Small intestine (tissue), 7 donors: ENCODE measurements around the gene MYBPH. TPM values are rescaled to one million over a fixed set of nuclear protein-coding genes. Genes with fewer than 3 reads are reported as not detected.

Source experiments
- DNase-seq, 2 donors: peaks; one replicate each; pipeline versions ENCODE4 v3.0.0 to v3.0.0-alpha.2; 2013
- FAIRE-seq: peaks from 2 replicates; lab custom pipeline; 2012; peaks lifted over from hg19 to GRCh38; lab: Jason Lieb, UNC
- H3K27ac ChIP-seq, 3 donors: one replicate each; pipeline ENCODE4 v1.5.1; 2013; ENCODE audit warnings: low read length in 2 of 3, mild to moderate bottlenecking in 2 of 3, control low read depth in 1 of 3, inconsistent platforms in 1 of 3, low read depth in 1 of 3, moderate library complexity in 1 of 3
- H3K27me3 ChIP-seq, 3 donors: one replicate each; pipeline ENCODE4 v1.6.1; 2013; ENCODE audit warnings: low read length in 3 of 3, inconsistent platforms in 1 of 3; ENCODE audit not compliant: control insufficient read depth in 3 of 3, insufficient read depth in 3 of 3
- H3K36me3 ChIP-seq, 3 donors: one replicate each; pipeline ENCODE4 v1.6.1; 2013; ENCODE audit warnings: low read length in 3 of 3, inconsistent platforms in 1 of 3, low read depth in 1 of 3, mild to moderate bottlenecking in 1 of 3, moderate library complexity in 1 of 3; ENCODE audit not compliant: control insufficient read depth in 3 of 3, insufficient read depth in 2 of 3
- H3K4me1 ChIP-seq, 3 donors: one replicate each; pipeline ENCODE4 v1.6.1; 2013; ENCODE audit warnings: low read length in 2 of 3, inconsistent platforms in 1 of 3, low read depth in 1 of 3, mild to moderate bottlenecking in 1 of 3, moderate library complexity in 1 of 3; ENCODE audit not compliant: control insufficient read depth in 3 of 3, insufficient read depth in 2 of 3
- H3K4me3 ChIP-seq, 3 donors: one replicate each; pipeline ENCODE4 v1.5.1; 2013; ENCODE audit warnings: low read length in 3 of 3, control low read depth in 1 of 3, inconsistent platforms in 1 of 3, low read depth in 1 of 3, mild to moderate bottlenecking in 1 of 3, moderate library complexity in 1 of 3
- H3K9me3 ChIP-seq, 2 donors: one replicate each; pipeline ENCODE4 v1.6.1; 2013; ENCODE audit warnings: low read depth in 1 of 2, low read length in 1 of 2; ENCODE audit not compliant: control insufficient read depth in 2 of 2, insufficient read depth in 1 of 2
- WGBS, 3 donors: extraction: QIAGEN DNeasy Blood & Tissue Kit; methylation state at CpG; one replicate each; pipeline ENCODE4 v1.1.7; 2013; 5-methylcytosine and 5-hydroxymethylcytosine counted together
- polyA plus RNA-seq, 4 donors: library from polyadenylated mRNA; stranded (reverse) in 3 of 4; unstranded in 1 of 4; fragments of 200-250 nt in 3 of 4; fragments of 120-200 nt in 1 of 4; gene quantifications; one replicate each; pipeline versions ENCODE4 v1.2.1 to v1.2.3, GENCODE V29; 2013
- donor health status: healthy with polysubstance abuse.
- donor health status: control.
- donor health status: control.
- donor health status: Bipolar disorder and iron deficiency.
- donor health status: healthy.

MYBPH gene
- polyA plus RNA-seq, 4 donors = 1.1 TPM; not detected in 3

GRCh38 chr1:203153051-203153988 lies 22.3 kb downstream of the MYBPH start:
- Histone ChIP-seq H3K27me3 (no peaks in the 10 kb centered on the region), H3K9me3 (peaks cover 0 to under 1% of the 10 kb centered on the region in 2 donors), H3K27ac (peak overlapping the region in 1 of 3 donors; percentile 76), H3K4me3 (no peak overlapping the region), H3K36me3 (no peaks in the 10 kb centered on the region), H3K4me1 (peaks cover 0 to 19% (median 0%) of the 10 kb centered on the region in 3 donors)
- DNase-seq = no peak
- FAIRE-seq = no peak
- 78 to 82% (median 78%) methylated on average over 9 of the region's 9 CpGs for WGBS, 3 donors

- Histone ChIP-seq H3K4me3 (no peak overlapping the region), H3K27me3 (no peaks in the 10 kb centered on the region), H3K9me3 (no peaks in the 10 kb centered on the region), H3K27ac (no peak overlapping the region), H3K36me3 (no peaks in the 10 kb centered on the region), H3K4me1 (peaks cover 0 to 19% (median 0%) of the 10 kb centered on the region in 3 donors)
- no peak for FAIRE-seq
- DNase-seq = no peak
- 61 to 82% (median 72%) methylated on average over 9 to 10 of the region's 10 CpGs for WGBS, 3 donors
These were observed 23.2 kb downstream of the MYBPH start for GRCh38 chr1:203152158-203153034.

- Histone ChIP-seq H3K9me3 (no peaks in the 10 kb centered on the region), H3K4me1 (peaks cover 0 to 15% (median 0%) of the 10 kb centered on the region in 3 donors), H3K4me3 (no peak overlapping the region), H3K27me3 (no peaks in the 10 kb centered on the region), H3K36me3 (no peaks in the 10 kb centered on the region), H3K27ac (no peak overlapping the region)
- 48 to 63% (median 52%) methylated on average over 9 of the region's 9 CpGs for WGBS, 3 donors
- DNase-seq (no peak), FAIRE-seq (no peak)
These were observed 24.1 kb downstream of the MYBPH start for GRCh38 chr1:203151362-203152157.

GRCh38 chr1:203150511-203151297 lies 24.9 kb downstream of the MYBPH start:
- 61 to 78% (median 71%) methylated on average over 9 of the region's 9 CpGs for WGBS, 3 donors
- Histone ChIP-seq H3K4me1 (peaks cover 0 to 13% (median 0%) of the 10 kb centered on the region in 3 donors), H3K9me3 (no peaks in the 10 kb centered on the region), H3K36me3 (no peaks in the 10 kb centered on the region), H3K4me3 (no peak overlapping the region), H3K27me3 (no peaks in the 10 kb centered on the region), H3K27ac (no peak overlapping the region)
- FAIRE-seq = no peak
- DNase-seq = no peak

GRCh38 chr1:203149188-203149840 lies 26.3 kb downstream of the MYBPH start:
- no peak for FAIRE-seq
- no peak overlapping the region for H3K27ac ChIP-seq
- WGBS, 3 donors = 69 to 72% (median 70%) methylated on average over 7 of the region's 7 CpGs

GRCh38 chr1:203148579-203148978 lies 27.0 kb downstream of the MYBPH start:
- WGBS, 3 donors = 86 to 91% (median 90%) methylated on average over 12 of the region's 12 CpGs
- H3K27ac ChIP-seq = no peak overlapping the region
- H3K4me1 ChIP-seq = peaks cover 0 to 13% (median 0%) of the 10 kb centered on the region in 3 donors
- H3K4me3 ChIP-seq = no peak overlapping the region
- H3K36me3 ChIP-seq = no peaks in the 10 kb centered on the region
- no peaks in the 10 kb centered on the region for H3K9me3 ChIP-seq
- H3K27me3 ChIP-seq = no peaks in the 10 kb centered on the region
- no peak for FAIRE-seq
- no peak for DNase-seq

More at GRCh38 chr1:203149188-203149840, 26.3 kb downstream of the MYBPH start:
- peaks cover 0 to 13% (median 0%) of the 10 kb centered on the region in 3 donors for H3K4me1 ChIP-seq
- H3K9me3 ChIP-seq = no peaks in the 10 kb centered on the region
- no peak overlapping the region for H3K4me3 ChIP-seq
- H3K36me3 ChIP-seq = no peaks in the 10 kb centered on the region
- DNase-seq = no peak
- H3K27me3 ChIP-seq = no peaks in the 10 kb centered on the region

- FAIRE-seq (no peak), DNase-seq (peak in 1 of 2 donors; percentile 14)
- Histone ChIP-seq H3K4me3 (no peak overlapping the region), H3K36me3 (no peaks in the 10 kb centered on the region), H3K27ac (no peak overlapping the region), H3K9me3 (peaks cover 0 to under 1% of the 10 kb centered on the region in 2 donors), H3K4me1 (peaks cover 0 to 13% (median 0%) of the 10 kb centered on the region in 3 donors), H3K27me3 (no peaks in the 10 kb centered on the region)
- 91 to 93% (median 92%) methylated on average over 5 of the region's 5 CpGs for WGBS, 3 donors
These were observed 27.5 kb downstream of the MYBPH start for GRCh38 chr1:203148127-203148526.
